Epithelial cell of prostate (primary cell): ENCODE data around the gene PTPRE.
"Not testable (repeated sequence)": the region's sequence is repeated elsewhere in the genome, so short reads cannot be mapped to it uniquely, and the experiment has no call there.

Experiments used
- DNase-seq: peaks from one replicate; pipeline ENCODE4 v3.0.0-alpha.2; 2011; ENCODE audit warnings: low read depth, low spot score
- H3K27ac ChIP-seq: fragments of 450-650 bp; 2 replicates; pipeline ENCODE4 v1.5.1; 2017; ENCODE audit warnings: mild to moderate bottlenecking

PTPRE gene

DNA sequence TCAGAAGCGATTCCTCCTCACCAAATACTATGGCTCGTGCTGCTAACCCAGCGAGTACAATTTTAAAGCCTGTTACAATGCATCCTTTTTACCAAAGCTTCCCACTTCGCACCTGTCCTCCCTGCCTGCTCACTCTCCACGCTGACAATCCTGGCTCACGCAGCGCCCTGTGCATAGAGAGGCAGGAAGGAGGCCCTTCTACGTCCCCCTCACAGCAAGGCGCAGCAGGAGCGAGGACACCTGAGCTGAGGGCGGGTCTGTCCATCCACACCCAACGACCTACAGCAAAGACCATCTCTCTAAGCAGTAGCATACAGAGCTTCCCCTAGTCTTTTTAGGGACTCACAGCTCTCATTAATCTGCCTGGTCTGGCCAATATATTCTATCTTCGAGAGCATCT is 173.3 kb downstream of the PTPRE start:
- no peak overlapping the region for H3K27ac ChIP-seq
- DNase-seq = no peak

DNA sequence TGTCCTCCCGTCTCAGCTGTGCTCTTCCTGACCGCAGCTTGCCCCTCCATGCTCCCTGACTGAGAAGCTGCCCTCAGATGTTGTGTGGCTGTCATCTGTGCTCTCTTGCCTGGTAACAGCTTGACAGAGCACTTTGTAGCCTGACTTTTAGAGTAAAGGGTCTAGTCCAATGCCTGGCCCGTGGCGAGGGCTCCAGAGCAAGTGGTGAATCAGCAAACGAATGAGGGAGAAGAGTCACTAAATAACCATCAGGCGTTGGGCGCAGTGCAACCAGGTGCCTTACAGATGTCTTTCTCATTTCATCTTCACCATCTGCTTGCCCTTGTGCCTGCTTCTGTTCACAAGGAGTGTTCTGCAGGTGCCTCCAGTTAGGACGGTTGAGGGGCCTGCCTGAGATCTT is 173.7 kb downstream of the PTPRE start:
- no peak overlapping the region for H3K27ac ChIP-seq

GRCh38 chr10:128081222-128081621 is 174.3 kb downstream of the PTPRE start:
- H3K27ac ChIP-seq = no peak overlapping the region
- DNase-seq = no peak

More for the DNA sequence above, 173.7 kb downstream of the PTPRE start:
- DNase-seq = no peak

DNA sequence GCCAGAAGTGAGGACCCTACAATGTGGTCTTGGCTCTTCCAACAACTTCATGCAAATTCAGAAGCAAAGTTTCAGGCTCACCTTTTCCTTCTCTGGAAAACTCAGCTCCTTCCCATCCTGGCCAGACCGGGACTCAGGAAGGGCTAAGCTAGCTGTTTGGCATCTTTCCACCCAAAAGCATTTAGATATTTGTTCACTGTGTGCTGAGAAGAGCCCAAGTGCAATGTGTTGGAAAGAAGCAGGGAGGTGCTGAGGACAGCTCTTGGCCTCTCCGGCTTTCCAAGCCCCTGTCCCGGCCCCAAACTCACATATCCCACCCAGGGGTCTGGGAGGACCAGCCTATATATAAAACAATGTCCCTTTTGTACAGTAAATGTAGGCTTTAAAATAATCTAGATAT is 174.8 kb downstream of the PTPRE start:
- H3K27ac ChIP-seq = no peak overlapping the region
- DNase-seq = no peak

GRCh38 chr10:128083191-128083895 is 176.4 kb downstream of the PTPRE start:
- no peak overlapping the region for H3K27ac ChIP-seq
- DNase-seq = no peak

GRCh38 chr10:128084364-128084763 is 177.5 kb downstream of the PTPRE start:
- no peak overlapping the region for H3K27ac ChIP-seq
- no peak for DNase-seq

DNA sequence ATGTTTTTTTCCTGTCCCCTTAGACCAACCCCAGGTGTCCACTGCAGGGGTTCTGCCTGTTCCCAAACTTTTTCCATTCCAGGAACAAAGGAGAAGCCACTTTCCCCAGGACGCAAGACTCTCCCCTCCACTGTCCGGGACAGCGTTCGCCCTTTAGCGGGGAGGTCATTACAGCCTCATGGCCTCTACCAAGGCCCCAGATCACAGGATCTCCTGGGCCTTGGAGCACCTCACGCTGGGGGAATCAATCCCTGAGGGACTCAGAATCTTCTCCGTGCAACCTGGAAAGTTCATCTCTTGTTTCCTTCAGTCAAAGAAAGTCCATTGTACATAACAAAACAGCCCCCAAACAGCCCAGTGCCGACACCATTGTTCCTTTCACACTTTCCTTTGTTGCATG is 178.1 kb downstream of the PTPRE start:
- no peak overlapping the region for H3K27ac ChIP-seq
- no peak for DNase-seq

GRCh38 chr10:128086003-128086863 is 179.3 kb downstream of the PTPRE start:
- DNase-seq = no peak
- H3K27ac ChIP-seq = peak overlapping the region; percentile 51

GRCh38 chr10:128087146-128087883 is 180.4 kb downstream of the PTPRE start:
- DNase-seq = no peak

DNA sequence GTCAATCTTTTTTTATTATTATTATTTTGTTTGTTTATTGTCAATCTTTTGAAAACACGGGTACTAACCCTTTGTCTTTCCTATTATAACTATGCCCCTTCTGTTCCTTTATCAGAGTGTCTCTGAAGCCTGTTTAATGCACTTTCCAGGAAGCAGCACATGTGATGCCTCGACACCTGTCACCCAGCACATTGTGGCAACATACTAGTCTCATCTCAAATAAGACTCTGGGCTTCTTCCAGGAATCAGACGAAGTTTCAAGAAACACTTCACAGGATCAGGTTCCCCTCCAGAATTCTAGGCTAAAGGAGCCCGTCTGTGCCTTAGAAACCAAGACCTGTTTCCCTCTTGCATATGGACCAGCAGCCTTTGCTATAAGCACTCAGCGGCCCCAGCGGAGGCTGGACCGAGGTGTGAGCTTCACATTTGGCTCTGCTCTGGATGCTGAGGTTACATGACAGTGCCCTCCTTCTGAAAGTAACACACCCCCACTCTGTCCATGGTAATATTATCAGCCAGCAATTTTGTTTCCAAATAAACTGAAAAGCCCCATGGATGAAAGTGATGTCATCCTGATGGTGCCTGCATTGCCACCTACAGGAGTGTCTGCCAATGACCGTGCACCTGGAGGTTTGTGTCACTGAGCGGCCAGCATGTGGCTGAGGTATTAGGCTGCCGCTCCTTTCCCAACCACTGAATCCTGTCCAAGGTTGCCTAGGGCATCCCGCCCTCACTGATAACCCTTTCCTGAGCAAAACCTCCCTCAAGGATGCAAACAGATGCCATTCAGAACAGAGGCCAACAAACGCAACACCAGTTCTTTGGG is 181.2 kb downstream of the PTPRE start:
- no peak for DNase-seq
- peak overlapping the region; percentile 51 for H3K27ac ChIP-seq

More at GRCh38 chr10:128087146-128087883, 180.4 kb downstream of the PTPRE start:
- peak overlapping the region; percentile 51 for H3K27ac ChIP-seq

DNA sequence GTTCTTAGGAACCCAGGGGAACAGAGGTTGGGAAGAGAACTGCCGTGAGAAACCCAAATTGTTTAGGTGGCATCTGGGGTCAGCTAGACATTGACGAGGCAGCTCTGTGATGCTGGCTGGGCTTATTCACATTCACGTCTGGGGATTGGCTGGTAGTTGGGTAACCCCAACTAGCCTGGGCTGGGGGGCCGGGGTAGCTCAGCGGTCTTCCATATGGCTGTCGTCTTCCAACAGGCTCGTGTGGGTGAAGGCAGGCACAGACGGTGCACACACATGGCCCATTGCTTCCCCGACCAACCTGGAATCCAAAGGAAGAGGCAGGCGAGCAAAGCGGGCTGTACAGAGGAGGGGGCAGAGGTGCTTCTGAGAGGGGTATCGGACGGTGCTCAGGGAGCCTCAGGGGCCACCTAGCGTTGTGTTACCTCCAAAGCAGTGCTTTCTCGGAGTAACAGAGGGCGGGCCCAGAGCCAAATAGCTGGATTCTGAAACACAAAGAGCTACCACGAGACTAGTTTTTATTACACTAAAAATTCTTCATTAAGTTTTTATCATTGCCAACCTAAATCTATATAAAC is 184.8 kb downstream of the PTPRE start:
- H3K27ac ChIP-seq = no peak overlapping the region
- DNase-seq = no peak

DNA sequence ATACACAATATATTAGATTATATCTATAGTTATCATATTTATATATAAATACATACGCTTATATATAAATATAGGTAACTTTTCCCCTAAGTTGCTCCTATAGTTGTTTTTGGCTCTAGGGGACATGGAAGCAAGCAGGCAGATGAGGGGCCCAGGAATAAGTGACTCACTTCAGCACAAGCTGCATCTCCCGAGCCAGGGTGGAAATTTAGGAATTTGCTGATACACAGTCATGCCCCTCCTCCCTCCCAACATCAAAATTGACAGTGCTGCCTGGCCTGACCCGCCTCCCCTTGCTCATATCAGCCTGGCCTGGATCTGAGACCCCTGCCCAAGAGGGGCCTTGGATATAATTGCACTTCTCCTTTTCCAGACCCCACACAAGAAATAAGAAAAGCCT is 185.6 kb downstream of the PTPRE start:
- no peak overlapping the region for H3K27ac ChIP-seq
- DNase-seq = no peak

DNA sequence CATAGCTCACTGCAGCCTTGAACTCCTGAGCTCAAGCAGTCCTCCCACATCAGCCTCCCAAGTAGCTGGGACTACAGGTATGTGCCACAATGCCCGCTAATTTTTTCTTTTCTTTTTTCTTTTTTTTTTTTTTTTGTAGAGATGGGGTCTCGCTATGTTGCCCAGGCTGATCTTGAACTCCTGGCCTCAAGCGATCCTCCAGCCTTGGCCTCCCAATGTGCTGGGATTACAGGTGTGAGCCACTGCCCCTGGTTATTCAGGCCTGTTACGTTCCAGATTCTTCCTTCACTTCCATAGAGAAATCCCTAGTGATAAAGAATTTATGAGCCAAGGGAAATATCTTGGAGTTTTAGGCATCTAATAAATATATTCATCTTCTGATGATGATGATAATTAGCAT is 187.7 kb downstream of the PTPRE start:
- not testable (repeated sequence) for H3K27ac ChIP-seq, DNase-seq

GRCh38 chr10:128095027-128095752 is 188.3 kb downstream of the PTPRE start:
- DNase-seq = no peak
- no peak overlapping the region for H3K27ac ChIP-seq

GRCh38 chr10:128095753-128096469 is 189.0 kb downstream of the PTPRE start:
- DNase-seq = no peak
- H3K27ac ChIP-seq = no peak overlapping the region

DNA sequence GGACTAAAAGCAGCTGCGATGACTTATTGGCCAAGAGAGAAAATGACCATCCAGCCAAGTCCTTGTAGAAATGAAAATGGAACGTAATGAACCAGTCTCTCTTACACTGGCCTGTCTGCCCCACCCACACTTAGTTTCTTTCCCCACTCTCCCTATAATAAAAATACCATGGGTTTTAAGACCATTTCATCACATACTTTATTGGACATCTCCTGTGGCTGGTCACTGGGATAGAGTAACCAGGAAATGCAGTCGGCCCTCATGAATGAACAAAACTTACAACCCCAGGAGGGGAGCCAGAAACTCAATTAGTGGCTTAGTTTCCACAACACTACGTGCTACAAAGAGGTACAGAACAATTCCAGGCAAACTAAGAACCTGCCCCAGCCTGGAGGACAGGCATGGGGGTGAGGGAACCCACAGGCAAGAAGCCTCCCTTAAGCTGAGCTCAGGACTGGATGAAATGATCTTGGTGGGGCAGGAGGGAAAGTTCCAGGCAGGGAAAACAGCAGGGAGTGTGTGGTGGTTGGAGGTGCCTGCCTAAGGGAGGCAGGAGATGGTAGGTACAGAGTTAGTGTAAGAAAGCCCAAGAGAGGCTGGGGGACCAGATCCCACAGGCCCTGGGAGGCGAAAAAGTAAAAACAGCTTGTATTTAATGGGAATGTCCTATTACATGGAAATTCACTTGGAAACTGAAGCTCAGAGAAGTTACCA is 189.7 kb downstream of the PTPRE start:
- no peak for DNase-seq
- no peak overlapping the region for H3K27ac ChIP-seq

DNA sequence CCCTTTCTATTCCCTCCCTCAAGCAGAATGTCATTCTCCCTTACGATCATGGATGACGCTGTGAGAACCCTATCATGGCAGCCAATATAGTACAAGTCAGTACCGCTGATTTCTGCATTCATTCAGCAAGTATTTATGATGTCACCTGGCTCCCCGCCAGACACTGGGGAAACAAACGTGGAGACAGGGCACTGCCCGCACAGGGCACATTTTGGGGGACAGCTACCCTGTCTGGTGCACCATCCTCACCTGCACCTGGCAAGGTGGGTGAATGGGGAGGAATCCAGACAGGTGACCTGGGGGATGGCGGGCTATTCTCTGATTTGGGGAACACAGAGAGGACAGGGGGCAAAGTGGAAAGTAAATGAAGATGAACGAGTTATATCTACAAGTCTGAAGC is 190.9 kb downstream of the PTPRE start:
- DNase-seq = no peak
- no peak overlapping the region for H3K27ac ChIP-seq

DNA sequence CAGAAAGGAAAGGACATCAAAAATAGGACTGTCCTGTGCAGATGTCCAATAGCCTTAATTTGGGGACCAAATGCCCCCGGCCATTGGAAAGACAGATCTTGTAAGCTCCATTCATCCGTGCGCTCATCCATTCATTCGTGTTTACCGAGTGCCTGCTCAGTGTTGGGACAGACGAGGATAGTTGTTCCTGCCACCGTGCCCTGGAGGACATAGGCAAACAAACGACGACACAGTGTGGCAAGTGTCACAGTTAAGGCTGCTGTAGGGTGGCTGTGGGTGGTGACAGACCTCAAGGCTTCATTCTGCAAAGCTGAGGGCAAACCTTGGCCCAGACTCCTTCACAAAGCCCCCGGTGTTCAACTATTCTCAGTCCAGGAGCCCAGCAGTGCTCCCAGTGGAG is 191.7 kb downstream of the PTPRE start:
- no peak overlapping the region for H3K27ac ChIP-seq
- DNase-seq = no peak
